OCI-LY7 (cell line): ENCODE measurements around the gene ATP5F1D. TPM values are rescaled to one million over a fixed set of nuclear protein-coding genes. Genes with fewer than 3 reads are reported as not detected.

Experiments
- BruUV-seq: library from RNA; stranded (reverse); fragments of 400-500 nt; replicated peaks from 2 replicates; lab custom pipeline; 2021; lab: Mats Ljungman, UMichigan
- CTCF ChIA-PET: fragments of 300-600 bp; sonication (Branson Sonifier 250); formaldehyde crosslinking; loops from one replicate; lab custom pipeline; 2022; ENCODE audit warnings: antibody characterized with exemption; ENCODE audit not compliant: unreplicated experiment; lab: Charles Lee
- POLR2A ChIA-PET: fragments of 300-600 bp; sonication (Branson Sonifier 250); formaldehyde crosslinking; loops from one replicate; lab custom pipeline; 2022; ENCODE audit warnings: antibody characterized with exemption; lab: Charles Lee
- DNase-seq: peaks from one replicate; pipeline ENCODE4 v3.0.0-alpha.2; 2015; ENCODE audit warnings: low spot score
- H2AFZ ChIP-seq: fragments of 200-600 bp; sonication (generic), shearing (Covaris generic); 2 replicates; pipeline ENCODE4 v1.6.1; 2014; ENCODE audit warnings: mild to moderate bottlenecking, antibody characterized with exemption, low read length, moderate library complexity
- H3K27ac ChIP-seq: fragments of 200-600 bp; sonication (generic); 2 replicates; pipeline ENCODE4 v1.5.1; 2014; ENCODE audit warnings: mixed run types, low read depth, mild to moderate bottlenecking, moderate library complexity, low read length, inconsistent platforms; ENCODE audit not compliant: poor library complexity, severe bottlenecking
- H3K36me3 ChIP-seq: fragments of 200-600 bp; sonication (generic); 2 replicates; pipeline ENCODE4 v1.6.1; 2014; ENCODE audit warnings: mild to moderate bottlenecking, antibody characterized with exemption, low read length, moderate library complexity, mixed read lengths; ENCODE audit not compliant: insufficient read depth
- H3K4me1 ChIP-seq: fragments of 200-600 bp; sonication (generic); 2 replicates; pipeline ENCODE4 v1.5.1; 2014; ENCODE audit warnings: mild to moderate bottlenecking, low read length; ENCODE audit not compliant: insufficient read depth, poor library complexity, severe bottlenecking
- H3K4me2 ChIP-seq: fragments of 200-600 bp; sonication (generic); 2 replicates; pipeline ENCODE4 v1.6.1; 2014; ENCODE audit warnings: mild to moderate bottlenecking, low read length
- H3K4me3 ChIP-seq: fragments of 200-600 bp; sonication (generic); 2 replicates; pipeline ENCODE4 v1.5.1; 2014; ENCODE audit warnings: mild to moderate bottlenecking, low read depth, low read length; ENCODE audit not compliant: poor library complexity, severe bottlenecking
- H3K79me2 ChIP-seq: fragments of 200-600 bp; sonication (generic); 2 replicates; pipeline ENCODE4 v1.6.1; 2016; ENCODE audit warnings: low read depth, mild to moderate bottlenecking, low read length, moderate library complexity, mixed read lengths; ENCODE audit not compliant: insufficient read depth
- H3K9me2 ChIP-seq: fragments of 200-600 bp; sonication (generic); 2 replicates; pipeline ENCODE4 v1.6.1; 2016; ENCODE audit warnings: mild to moderate bottlenecking, low read length, mixed read lengths; ENCODE audit not compliant: insufficient read depth
- H3K9me3 ChIP-seq: fragments of 200-600 bp; sonication (generic); 2 replicates; pipeline ENCODE4 v1.6.1; 2014; ENCODE audit warnings: mild to moderate bottlenecking, mixed run types, low read length, mixed read lengths
- H4K20me1 ChIP-seq: fragments of 200-600 bp; sonication (generic); 2 replicates; pipeline ENCODE4 v1.6.1; 2014; ENCODE audit warnings: mild to moderate bottlenecking, antibody characterized with exemption, low read length, moderate library complexity, mixed read lengths; ENCODE audit not compliant: insufficient read depth
- CTCF ChIP-seq: fragments of 200-600 bp; sonication (generic); conservative IDR thresholded peaks from 2 replicates; pipeline ENCODE4 v1.5.1; 2014; ENCODE audit warnings: mild to moderate bottlenecking, antibody characterized with exemption, low read length, moderate library complexity, mixed read lengths
- EZH2phosphoT487 ChIP-seq: fragments of 200-600 bp; sonication (generic); IDR thresholded peaks from 2 replicates; pipeline ENCODE4 v1.6.1; 2018; ENCODE audit warnings: low read depth, borderline replicate concordance, mild to moderate bottlenecking, mixed run types, antibody characterized with exemption, low read length, moderate library complexity, mixed read lengths
- intact Hi-C: fragments of 100-400 bp; cut with micrococcal nuclease; formaldehyde crosslinking; loops from one replicate; pipeline ENCODE4 v1.10.0; 2022; ENCODE audit not compliant: unreplicated experiment
- total RNA-seq, 2 experiments: library from RNA; depleted of rRNA in 1 of 2; stranded (reverse); fragments of >200 nt in 1 of 2; shearing (Covaris generic) in 1 of 2; gene quantifications; 2 replicates each; pipeline ENCODE4 v1.2.3, GENCODE V29; 2014 to 2022

The ATP5F1D gene
- total RNA-seq, 2 experiments from 2014 or later, result 51.8 to 266 TPM

GRCh38 chr19:1288833-1289685, 47.5 kb downstream of the ATP5F1D start:
- Histone ChIP-seq H3K9me2 (no peaks in the 10 kb centered on the region), H3K9me3 (no peaks in the 10 kb centered on the region), H3K4me1 (peaks cover 19% of the 10 kb centered on the region), H3K27ac (no peak overlapping the region), H3K79me2 (no peaks in the 10 kb centered on the region), H3K4me2 (no peak overlapping the region), H3K36me3 (no peaks in the 10 kb centered on the region), H3K4me3 (no peak overlapping the region), H2AFZ (no peak overlapping the region), H4K20me1 (no peaks in the 10 kb centered on the region)
- no peak for DNase-seq
- CTCF ChIA-PET, result no interaction called here
- intact Hi-C loops, result no loop called here
- POLR2A ChIA-PET, result no interaction called here
- no TSS peak for BruUV-seq
- TF ChIP-seq EZH2phosphoT487, result no peak
- no peak for TF ChIP-seq CTCF

- H2AFZ ChIP-seq, result no peak overlapping the region
- no peak overlapping the region for H3K4me2 ChIP-seq
- CTCF ChIA-PET, result no interaction called here
- H3K4me3 ChIP-seq, result no peak overlapping the region
- H3K36me3 ChIP-seq, result no peaks in the 10 kb centered on the region
- POLR2A ChIA-PET, result no interaction called here
- H4K20me1 ChIP-seq, result no peaks in the 10 kb centered on the region
- peak; percentile 22 for DNase-seq
- no peaks in the 10 kb centered on the region for H3K9me3 ChIP-seq
- peaks cover 25% of the 10 kb centered on the region for H3K4me1 ChIP-seq
- 0 out of 2 replicates have a peak, but pooled peaks have one; percentile 27 for TF ChIP-seq CTCF
- no peak for TF ChIP-seq EZH2phosphoT487
- BruUV-seq, result no TSS peak
- intact Hi-C loops, result no loop called here
- no peak overlapping the region for H3K27ac ChIP-seq
- H3K9me2 ChIP-seq, result no peaks in the 10 kb centered on the region
- no peaks in the 10 kb centered on the region for H3K79me2 ChIP-seq
These were observed 48.1 kb downstream of the ATP5F1D start for GRCh38 chr19:1289686-1290025.

- intact Hi-C loops, result no loop called here
These were observed 48.7 kb downstream of the ATP5F1D start for GRCh38 chr19:1290196-1290702.

More at GRCh38 chr19:1290196-1290702, 48.7 kb downstream of the ATP5F1D start:
- no TSS peak for BruUV-seq
- POLR2A ChIA-PET, result no interaction called here
- Histone ChIP-seq H3K9me3 (no peaks in the 10 kb centered on the region), H3K36me3 (no peaks in the 10 kb centered on the region), H3K27ac (no peak overlapping the region), H4K20me1 (no peaks in the 10 kb centered on the region), H3K79me2 (no peaks in the 10 kb centered on the region), H3K4me3 (no peak overlapping the region), H3K4me1 (peaks cover 28% of the 10 kb centered on the region), H3K4me2 (no peak overlapping the region), H2AFZ (no peak overlapping the region), H3K9me2 (no peaks in the 10 kb centered on the region)
- CTCF ChIA-PET, result no interaction called here
- DNase-seq, result no peak
- TF ChIP-seq CTCF (no peak), EZH2phosphoT487 (no peak)
